Measurements from ENCODE around the gene AGAP1. TPM values are rescaled to one million over a fixed set of nuclear protein-coding genes. Genes with fewer than 3 reads are reported as not detected.

Gene AGAP1
- total RNA-seq, 4 donors from 2014 or later = 13.7 to 18.5 (median 17.1) TPM

- no peak for TF ChIP-seq CTCF (IDR thresholded peaks at IDR 0.05)
- no peak for TF ChIP-seq POLR2A (IDR thresholded peaks at IDR 0.05)
- no peak for DNase-seq (ENCODE audit: low spot score in 2 of 2)
- H3K4me3 ChIP-seq (ENCODE audit: low read depth, poor library complexity, severe bottlenecking) = no peak overlapping the region
- WGBS, 2 donors = 85 to 90% methylated on average over 13 of the region's 13 CpGs
- intact Hi-C loops (cut with DNase I; ENCODE audit: low total_unique reads) = no loop called here
Observed at GRCh38 chr2:235500110-235500760, 6.4 kb downstream of the AGAP1 start.

- TF ChIP-seq POLR2A (IDR thresholded peaks at IDR 0.05) (no peak), CTCF (IDR thresholded peaks at IDR 0.05) (no peak)
- H3K4me3 ChIP-seq (ENCODE audit: low read depth, poor library complexity, severe bottlenecking) = no peak overlapping the region
- DNase-seq (ENCODE audit: low spot score in 2 of 2) = no peak
- WGBS, 2 donors = 73 to 80% methylated on average over 18 of the region's 18 CpGs
- intact Hi-C loops (cut with DNase I; ENCODE audit: low total_unique reads) = no loop called here
Observed at GRCh38 chr2:235500761-235501672, 7.2 kb downstream of the AGAP1 start.

GRCh38 chr2:235501673-235502031 lies 7.8 kb downstream of the AGAP1 start:
- H3K4me3 ChIP-seq (ENCODE audit: low read depth, poor library complexity, severe bottlenecking) = no peak overlapping the region
- TF ChIP-seq CTCF (IDR thresholded peaks at IDR 0.05) (no peak), POLR2A (IDR thresholded peaks at IDR 0.05) (no peak)
- no peak for DNase-seq (ENCODE audit: low spot score in 2 of 2)
- 68 to 75% methylated on average over 7 of the region's 7 CpGs for WGBS, 2 donors
- intact Hi-C loops (cut with DNase I; ENCODE audit: low total_unique reads) = no loop called here

GRCh38 chr2:235502336-235502735 lies 8.5 kb downstream of the AGAP1 start:
- no peak for TF ChIP-seq CTCF (IDR thresholded peaks at IDR 0.05)
- no peak for TF ChIP-seq POLR2A (IDR thresholded peaks at IDR 0.05)
- DNase-seq (ENCODE audit: low spot score in 2 of 2) = no peak
- H3K4me3 ChIP-seq (ENCODE audit: low read depth, poor library complexity, severe bottlenecking) = no peak overlapping the region
- intact Hi-C loops (cut with DNase I; ENCODE audit: low total_unique reads) = no loop called here
- 67 to 69% methylated on average over 6 of the region's 6 CpGs for WGBS, 2 donors

- no peak for DNase-seq (ENCODE audit: low spot score in 2 of 2)
- H3K4me3 ChIP-seq (ENCODE audit: low read depth, poor library complexity, severe bottlenecking) = no peak overlapping the region
- intact Hi-C loops (cut with DNase I; ENCODE audit: low total_unique reads) = no loop called here
- TF ChIP-seq CTCF (IDR thresholded peaks at IDR 0.05) (no peak), POLR2A (IDR thresholded peaks at IDR 0.05) (no peak)
- 80 to 81% methylated on average over 12 of the region's 12 CpGs for WGBS, 2 donors
Observed at GRCh38 chr2:235504441-235505180, 10.8 kb downstream of the AGAP1 start.
